Measurements from ENCODE around the gene OGDHL.
"Not testable (repeated sequence)": the region's sequence is repeated elsewhere in the genome, so short reads cannot be mapped to it uniquely, and the experiment has no call there.

Gene OGDHL

DNA sequence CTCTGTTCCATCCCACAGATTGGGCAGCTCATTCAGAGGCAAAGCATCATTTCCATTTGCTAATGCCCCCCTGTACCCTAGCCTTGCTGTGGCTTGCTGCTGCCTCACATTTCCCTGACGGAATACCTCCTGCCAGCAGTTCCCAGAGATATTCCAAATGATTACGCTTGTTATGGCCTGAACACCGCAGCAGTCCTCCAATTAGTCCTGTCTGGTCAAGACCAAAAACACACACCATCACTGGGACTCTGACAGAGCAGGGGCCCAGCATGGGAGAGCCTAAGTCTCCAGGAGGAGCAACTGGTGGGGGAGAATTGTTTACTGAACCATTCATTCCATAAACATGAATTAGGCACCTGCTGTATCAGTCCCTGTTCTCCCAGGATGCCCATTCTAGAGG, 6.1 kb downstream of the OGDHL start:
- no peak for DNase-seq (ENCODE audit: low read depth)

GRCh38 chr10:49754951-49755350, 7.2 kb downstream of the OGDHL start:
- DNase-seq (ENCODE audit: low read depth): not testable (repeated sequence)

DNA sequence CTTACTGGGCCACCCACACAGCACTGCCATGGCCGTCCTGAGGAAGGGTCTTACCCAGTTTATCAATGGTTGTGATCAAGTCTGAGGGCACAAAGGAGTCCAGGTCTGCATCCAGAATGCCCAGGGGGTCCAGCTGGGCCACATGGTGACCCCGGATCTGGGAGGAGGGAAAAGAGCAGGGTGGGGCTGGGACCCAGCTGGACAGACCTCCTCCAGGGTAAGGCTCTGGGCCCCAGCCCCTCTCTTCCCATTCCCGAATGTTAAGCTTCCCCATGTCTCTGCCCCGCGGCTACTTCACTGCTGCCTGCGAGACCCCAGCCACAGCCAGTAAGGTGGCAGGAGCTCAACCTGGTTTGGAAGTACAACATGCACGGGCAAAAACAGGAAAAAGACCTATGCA, 9.5 kb downstream of the OGDHL start:
- no peak for DNase-seq (ENCODE audit: low read depth)

GRCh38 chr10:49751636-49752510, 10.2 kb downstream of the OGDHL start:
- DNase-seq (ENCODE audit: low read depth): no peak

DNA sequence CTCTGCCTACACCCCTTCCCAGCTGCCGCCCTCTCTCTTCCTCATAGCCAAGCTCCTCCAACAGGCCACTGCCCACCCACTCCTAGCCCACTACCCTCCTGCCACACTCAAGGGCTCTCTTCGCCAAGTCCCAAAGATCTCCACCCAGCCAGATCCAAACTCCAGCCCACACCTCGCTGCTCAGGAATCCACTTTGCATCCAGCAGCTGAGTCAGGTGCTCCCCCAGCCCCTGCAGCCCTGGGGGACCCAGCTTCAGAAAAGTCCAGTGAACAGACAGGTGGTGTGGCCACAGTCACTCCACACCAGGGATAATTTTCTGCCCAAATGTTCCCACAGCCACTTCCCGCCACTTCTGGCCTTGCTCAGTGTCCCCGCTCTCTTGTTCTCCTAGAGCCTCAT, 10.9 kb downstream of the OGDHL start:
- DNase-seq (ENCODE audit: low read depth): no peak

GRCh38 chr10:49750546-49750945, 11.6 kb downstream of the OGDHL start:
- DNase-seq (ENCODE audit: low read depth): no peak

- no peak for DNase-seq (ENCODE audit: low read depth)
Observed at GRCh38 chr10:49749556-49750491, 12.3 kb downstream of the OGDHL start.

DNA sequence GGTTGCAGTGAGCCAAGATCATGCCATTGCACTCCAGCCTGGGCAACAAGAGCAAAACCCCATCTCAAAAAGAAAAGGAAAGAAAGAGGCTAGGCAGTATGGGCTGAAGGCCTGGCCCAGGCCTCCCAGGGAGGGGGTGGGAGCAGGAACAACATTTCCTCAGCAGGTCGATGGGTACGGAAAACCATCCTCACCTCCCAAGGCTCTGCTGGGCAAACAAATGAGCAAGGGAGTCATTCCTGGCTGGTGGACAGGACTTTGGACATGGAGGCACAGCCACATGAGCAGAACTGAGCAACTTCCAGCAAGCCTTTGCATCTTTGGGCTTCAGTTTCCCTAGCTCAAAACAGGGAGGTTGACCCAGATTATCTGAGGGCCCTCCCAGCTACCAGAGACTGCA, 13.0 kb downstream of the OGDHL start:
- no peak for DNase-seq (ENCODE audit: low read depth)

GRCh38 chr10:49748006-49748405, 14.1 kb downstream of the OGDHL start:
- DNase-seq (ENCODE audit: low read depth): no peak

- DNase-seq (ENCODE audit: low read depth): no peak
Observed at GRCh38 chr10:49747303-49747646, 14.8 kb downstream of the OGDHL start.

DNA sequence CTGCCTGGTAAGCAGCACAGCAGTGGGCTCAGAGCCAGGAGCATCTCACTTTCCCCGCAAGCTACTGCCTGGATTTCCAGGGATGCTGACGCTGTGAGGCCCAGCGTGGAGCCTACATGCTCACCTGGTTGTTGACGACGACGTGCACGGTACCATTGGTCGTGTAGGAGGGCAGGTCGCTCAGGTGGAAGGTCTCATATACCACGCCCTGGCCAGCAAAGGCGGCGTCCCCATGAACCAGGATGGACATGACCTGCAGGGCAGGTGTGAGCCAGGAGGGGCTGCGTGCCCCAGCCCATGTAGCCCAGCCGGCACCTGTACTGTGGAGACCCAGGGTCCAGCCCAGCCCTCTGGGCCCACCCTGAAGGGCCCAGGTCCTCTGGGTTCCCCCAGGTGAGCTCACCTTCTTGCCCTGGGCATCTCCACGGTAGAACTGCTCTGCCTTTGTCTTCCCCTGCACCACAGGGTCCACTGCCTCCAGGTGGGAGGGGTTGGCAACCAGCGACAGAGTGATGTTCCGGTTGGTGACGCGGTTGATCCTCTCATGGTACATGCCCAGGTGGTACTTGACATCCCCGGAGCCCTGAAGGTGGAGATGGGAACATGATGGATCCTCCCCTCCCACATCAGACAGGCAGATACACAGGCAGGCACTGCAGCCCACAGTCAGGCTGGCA, 15.4 kb downstream of the OGDHL start:
- no peak for DNase-seq (ENCODE audit: low read depth)

DNA sequence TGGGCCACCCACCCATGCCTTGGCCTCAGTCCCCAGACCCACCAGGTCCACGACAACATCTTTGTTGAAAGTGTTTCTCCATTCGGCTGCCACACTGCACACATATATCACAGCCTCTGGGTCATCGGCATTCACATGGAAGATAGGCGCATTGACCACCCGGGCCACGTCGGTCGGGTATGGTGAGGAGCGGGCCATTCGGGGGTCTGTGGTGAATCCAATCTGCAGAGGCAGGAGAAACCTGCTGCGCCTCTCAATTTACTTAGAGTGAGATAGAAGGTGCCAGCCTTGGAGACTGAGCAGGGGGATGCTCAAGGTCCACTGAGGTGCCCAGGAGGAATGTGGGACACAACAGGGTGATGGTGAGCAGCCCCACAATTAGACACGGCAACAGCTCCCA, 16.4 kb downstream of the OGDHL start:
- DNase-seq (ENCODE audit: low read depth): no peak

DNA sequence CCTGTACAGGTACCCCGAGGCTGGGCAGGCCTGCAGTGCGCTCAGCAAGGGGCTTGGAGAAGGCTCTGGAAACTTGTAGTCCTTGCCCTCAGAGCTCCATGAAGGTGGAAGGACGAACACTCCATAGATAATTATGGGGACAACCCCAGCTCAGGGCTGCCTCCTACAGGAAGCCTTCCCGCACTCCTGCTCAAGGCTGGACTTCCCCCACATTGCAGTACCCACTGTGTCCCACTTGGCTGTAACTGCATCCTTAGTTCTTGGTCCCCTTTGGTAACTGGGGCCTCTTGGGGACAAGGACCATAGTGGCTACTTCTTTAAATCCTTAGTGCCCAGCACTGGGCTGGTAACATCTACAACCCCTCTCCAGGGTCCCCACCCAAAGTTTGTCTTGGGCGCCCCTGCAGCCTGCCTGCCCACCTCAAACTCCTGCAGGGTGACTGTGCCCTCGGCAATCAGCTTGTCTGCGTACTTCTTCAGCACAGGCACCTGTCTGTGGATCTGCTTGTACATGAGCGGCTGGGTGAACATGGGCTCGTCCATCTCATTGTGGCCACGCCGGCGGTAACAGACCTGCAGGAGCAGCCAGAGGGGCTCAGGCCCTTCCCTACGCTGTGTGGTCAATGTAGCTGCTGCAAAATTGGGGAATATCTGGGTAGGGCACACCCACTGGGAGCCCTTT, 17.1 kb downstream of the OGDHL start:
- DNase-seq (ENCODE audit: low read depth): no peak

DNA sequence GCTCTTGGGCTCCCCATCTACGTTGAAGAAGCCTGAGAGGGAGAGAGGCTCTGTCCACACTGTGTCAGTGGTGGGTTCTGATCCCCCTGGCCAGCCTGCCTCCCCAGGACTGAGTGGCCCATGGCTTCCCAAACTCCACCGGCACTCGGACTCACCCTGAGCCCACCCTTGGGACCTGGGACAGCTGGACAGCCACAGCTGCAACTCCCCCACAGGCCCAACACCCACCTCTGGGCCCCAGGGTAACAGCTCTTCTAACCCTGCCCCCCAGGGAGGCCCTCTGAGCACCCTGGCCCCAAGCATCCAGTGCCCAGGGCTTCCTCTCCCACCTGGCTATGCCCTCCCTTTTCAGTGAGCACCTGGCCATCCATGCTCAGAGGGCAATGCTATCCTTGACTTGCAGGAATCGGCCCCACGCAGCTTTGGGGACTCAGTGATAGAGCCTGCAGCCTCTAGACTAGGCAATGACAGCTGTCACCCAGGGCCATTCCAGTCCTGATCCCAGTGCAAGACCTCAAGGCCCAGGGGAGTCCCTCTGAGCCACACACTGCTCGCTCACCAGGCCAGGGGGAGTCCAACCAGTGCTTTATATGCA, 17.9 kb downstream of the OGDHL start:
- no peak for DNase-seq (ENCODE audit: low read depth)

GRCh38 chr10:49743464-49744075, 18.6 kb downstream of the OGDHL start:
- no peak for DNase-seq (ENCODE audit: low read depth)

- no peak for DNase-seq (ENCODE audit: low read depth)
Observed at GRCh38 chr10:49742683-49743463, 19.2 kb downstream of the OGDHL start.

GRCh38 chr10:49741108-49741995, 20.8 kb downstream of the OGDHL start:
- DNase-seq (ENCODE audit: low read depth): no peak

DNA sequence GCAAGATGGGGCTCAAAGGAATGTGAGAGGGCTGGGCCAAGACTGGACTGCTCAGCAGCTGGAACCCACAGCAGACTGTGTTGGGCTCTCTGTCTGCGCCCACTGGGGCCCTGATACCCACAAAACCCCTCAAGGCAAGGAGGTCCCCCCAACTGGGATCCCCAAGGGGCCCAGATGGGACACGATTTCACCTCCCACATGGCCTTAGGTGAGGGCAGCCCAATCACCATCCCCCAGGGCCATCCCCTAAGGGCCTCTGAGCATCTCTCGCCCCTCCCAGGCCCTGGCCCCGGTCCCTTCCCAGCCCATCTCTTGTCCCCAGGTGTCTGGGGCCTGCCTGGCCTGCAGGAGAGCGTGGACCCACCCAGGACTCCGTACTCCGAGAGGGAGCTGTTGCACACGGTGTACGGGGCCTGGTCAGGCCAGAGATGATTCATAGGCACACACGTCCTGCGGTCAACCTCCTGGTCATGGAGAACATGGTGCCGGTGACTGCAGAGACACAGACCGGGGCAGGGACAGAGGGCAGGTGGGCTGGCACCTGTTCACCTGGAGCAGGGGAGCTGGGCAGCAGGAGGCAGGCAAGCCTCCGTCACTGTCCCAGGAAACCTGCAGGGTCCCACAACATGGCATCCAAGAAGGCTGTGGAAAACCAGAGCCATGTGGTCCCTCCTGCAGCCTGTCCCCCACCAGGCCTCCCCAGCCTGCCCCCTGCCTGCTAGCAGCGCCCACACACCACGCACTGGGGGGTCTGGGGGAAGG, 21.6 kb downstream of the OGDHL start:
- DNase-seq (ENCODE audit: low read depth): no peak

- no peak for DNase-seq (ENCODE audit: low read depth)
Observed at GRCh38 chr10:49739426-49739825, 22.7 kb downstream of the OGDHL start.
